ENCODE data around the gene AKR7A3. TPM values are rescaled to one million over a fixed set of nuclear protein-coding genes. Genes with fewer than 3 reads are reported as not detected.

Gene AKR7A3
- total and polyA plus RNA-seq, 10 of the 15 experiments (the other 5 are each of a cell fraction or from before 2014, with no cell fraction given): 0.10 to 1.1 (median 0.25) TPM; not detected in 2

DNA sequence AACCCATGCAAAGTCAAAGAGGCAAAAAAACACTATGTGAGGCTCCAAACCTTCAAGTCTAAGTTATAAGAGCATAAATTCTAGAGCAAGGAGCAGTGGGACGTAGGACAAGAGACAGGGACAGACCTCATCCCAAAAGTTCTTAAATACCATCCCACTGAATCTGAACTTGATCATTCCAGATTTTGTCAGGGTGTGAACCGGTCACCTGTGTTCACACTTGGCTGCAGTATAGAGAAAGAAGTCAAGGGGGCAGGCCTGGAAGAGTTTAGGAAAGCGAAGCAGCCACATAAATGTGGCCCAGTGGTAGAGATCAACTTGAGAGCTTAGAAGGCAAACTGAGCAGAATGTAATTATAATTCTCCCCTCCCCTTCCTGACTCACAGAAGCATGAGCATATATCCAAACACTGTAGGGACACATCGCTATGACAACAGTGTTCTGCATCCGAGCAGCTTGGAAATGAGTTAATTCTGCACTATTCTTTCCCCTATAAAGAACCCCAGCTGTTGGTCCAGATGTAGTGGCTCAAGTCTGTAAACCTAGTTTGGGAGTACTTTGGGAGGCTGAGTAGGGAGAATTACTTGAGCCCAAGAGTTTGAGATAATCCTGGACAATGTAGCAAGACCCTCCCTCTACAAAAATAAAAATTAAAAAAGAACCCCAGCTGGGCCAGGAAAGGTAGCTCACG, 20.7 kb upstream of the AKR7A3 start:
- SMC1A ChIA-PET (ENCODE audit: uncharacterized antibody, unreplicated experiment): interaction anchor here (2.3 kb wide), 1 partner anchor 288 kb away, joined by 7 read pairs; a partner anchor contains a TSS
- BruUV-seq (replicated peaks): no TSS peak
- Histone ChIP-seq H3K9ac (ENCODE audit: control insufficient read depth, insufficient read depth, low read length) (no peak overlapping the region), H3K79me2 (ENCODE audit: control insufficient read depth, insufficient read depth, low read length) (peaks cover 19% of the 10 kb centered on the region), H3K27ac (ENCODE audit: control insufficient read depth, insufficient read depth) (no peak overlapping the region), H3K27me3 (replicated peaks in 1 of 2; ENCODE audit: control insufficient read depth in 2 of 2, insufficient read depth in 2 of 2, low read length in 1 of 2) (no peaks in the 10 kb centered on the region), H3K9me3 (replicated peaks; ENCODE audit: control insufficient read depth, insufficient read depth, low read length) (no peaks in the 10 kb centered on the region), H3K4me3 (no peak overlapping the region), H3K4me2 (ENCODE audit: control insufficient read depth, insufficient read depth) (no peak overlapping the region), H3K4me1 (ENCODE audit: control insufficient read depth, insufficient read depth, low read length) (peaks cover 16% of the 10 kb centered on the region), H3K36me3 (ENCODE audit: control insufficient read depth in 2 of 2, insufficient read depth in 2 of 2, low read length in 1 of 2) (peaks cover 0 to 6% of the 10 kb centered on the region in 2 experiments; a peak in 2 of 4 replicates), H2AFZ (ENCODE audit: control insufficient read depth, low read depth, low read length) (no peak overlapping the region), H4K20me1 (ENCODE audit: control insufficient read depth, insufficient read depth) (no peaks in the 10 kb centered on the region; the same call in 1 of the 2 replicates)
- POLR2A ChIA-PET: interaction anchor here (0.5 to 0.6 kb wide), 2 partner anchors 289 to 372 kb away, joined by 3 to 4 read pairs; no protein-coding TSS in a partner anchor
- ATAC-seq: no peak
- intact Hi-C loops (cut with micrococcal nuclease; ENCODE audit: unreplicated experiment) (no loop called here), in situ Hi-C loops (cut with MboI) (no loop called here)
- no peak for FAIRE-seq
- RAD21 ChIA-PET (ENCODE audit: unreplicated experiment): no interaction called here
- CTCF ChIA-PET: interaction anchor here (1.2 kb wide), 1 partner anchor 345 kb away, joined by 5 read pairs; no protein-coding TSS in a partner anchor
- no peak for DNase-seq (ENCODE audit: low read depth, low spot score)
- 83% methylated on average over 6 of the region's 6 CpGs for WGBS (ENCODE audit: insufficient coverage, insufficient replicate concordance, low lambda C conversion rate, missing lambda C conversion rate)
- TF ChIP-seq ZBTB40 (IDR thresholded peaks at IDR 0.05; ENCODE audit: borderline replicate concordance) (no peak), WRNIP1 (IDR thresholded peaks at IDR 0.05; ENCODE audit: borderline replicate concordance, low read depth, low read length) (no peak), ESRRA (IDR thresholded peaks at IDR 0.05; ENCODE audit: low read length) (no peak), TCF7 (IDR thresholded peaks at IDR 0.05; ENCODE audit: borderline replicate concordance) (no peak), ATF3 (IDR thresholded peaks at IDR 0.05; ENCODE audit: borderline replicate concordance, extremely low read depth, low read depth, low read length) (no peak), SREBF2 (IDR thresholded peaks at IDR 0.05; ENCODE audit: low read length) (no peak), IRF5 (IDR thresholded peaks at IDR 0.05; ENCODE audit: borderline replicate concordance) (no peak), ZNF24 (IDR thresholded peaks at IDR 0.05) (no peak), GATAD2B (conservative IDR thresholded peaks at IDR 0.05; ENCODE audit: low read depth) (no peak), EZH2 (IDR thresholded peaks at IDR 0.05; ENCODE audit: borderline replicate concordance, control insufficient read depth, low read depth, low read length) (no peak), RELA (IDR thresholded peaks at IDR 0.05; ENCODE audit: borderline replicate concordance, partially characterized antibody) (no peak), CBFB (IDR thresholded peaks at IDR 0.05; ENCODE audit: low read depth) (no peak)
- TF ChIP-seq, protein P1, sequence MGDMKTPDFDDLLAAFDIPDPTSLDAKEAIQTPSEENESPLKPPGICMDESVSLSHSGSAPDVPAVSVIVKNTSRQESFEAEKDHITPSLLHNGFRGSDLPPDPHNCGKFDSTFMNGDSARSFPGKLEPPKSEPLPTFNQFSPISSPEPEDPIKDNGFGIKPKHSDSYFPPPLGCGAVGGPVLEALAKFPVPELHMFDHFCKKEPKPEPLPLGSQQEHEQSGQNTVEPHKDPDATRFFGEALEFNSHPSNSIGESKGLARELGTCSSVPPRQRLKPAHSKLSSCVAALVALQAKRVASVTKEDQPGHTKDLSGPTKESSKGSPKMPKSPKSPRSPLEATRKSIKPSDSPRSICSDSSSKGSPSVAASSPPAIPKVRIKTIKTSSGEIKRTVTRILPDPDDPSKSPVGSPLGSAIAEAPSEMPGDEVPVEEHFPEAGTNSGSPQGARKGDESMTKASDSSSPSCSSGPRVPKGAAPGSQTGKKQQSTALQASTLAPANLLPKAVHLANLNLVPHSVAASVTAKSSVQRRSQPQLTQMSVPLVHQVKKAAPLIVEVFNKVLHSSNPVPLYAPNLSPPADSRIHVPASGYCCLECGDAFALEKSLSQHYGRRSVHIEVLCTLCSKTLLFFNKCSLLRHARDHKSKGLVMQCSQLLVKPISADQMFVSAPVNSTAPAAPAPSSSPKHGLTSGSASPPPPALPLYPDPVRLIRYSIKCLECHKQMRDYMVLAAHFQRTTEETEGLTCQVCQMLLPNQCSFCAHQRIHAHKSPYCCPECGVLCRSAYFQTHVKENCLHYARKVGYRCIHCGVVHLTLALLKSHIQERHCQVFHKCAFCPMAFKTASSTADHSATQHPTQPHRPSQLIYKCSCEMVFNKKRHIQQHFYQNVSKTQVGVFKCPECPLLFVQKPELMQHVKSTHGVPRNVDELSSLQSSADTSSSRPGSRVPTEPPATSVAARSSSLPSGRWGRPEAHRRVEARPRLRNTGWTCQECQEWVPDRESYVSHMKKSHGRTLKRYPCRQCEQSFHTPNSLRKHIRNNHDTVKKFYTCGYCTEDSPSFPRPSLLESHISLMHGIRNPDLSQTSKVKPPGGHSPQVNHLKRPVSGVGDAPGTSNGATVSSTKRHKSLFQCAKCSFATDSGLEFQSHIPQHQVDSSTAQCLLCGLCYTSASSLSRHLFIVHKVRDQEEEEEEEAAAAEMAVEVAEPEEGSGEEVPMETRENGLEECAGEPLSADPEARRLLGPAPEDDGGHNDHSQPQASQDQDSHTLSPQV (IDR thresholded peaks at IDR 0.05): no peak

Data from GM12878 (cell line).